GM18511 (cell line): ENCODE measurements around the gene IL26.

Experiments
- ATAC-seq: cut with Tn5 transposase; IDR thresholded peaks from one replicate; pipeline ENCODE4 v1.9.1; 2021; ENCODE audit warnings: mild to moderate bottlenecking, moderate library complexity; ENCODE audit not compliant: unreplicated experiment

The IL26 gene

GRCh38 chr12:68159681-68160304 lies 65.8 kb downstream of the IL26 start, which contains the start of gene IFNG:
Gene IFNG, minus strand, starts transcription at chr12:68159740. Its CDS starts 125 bp downstream, at chr12:68159615.
- ATAC-seq = peak; percentile 51

DNA sequence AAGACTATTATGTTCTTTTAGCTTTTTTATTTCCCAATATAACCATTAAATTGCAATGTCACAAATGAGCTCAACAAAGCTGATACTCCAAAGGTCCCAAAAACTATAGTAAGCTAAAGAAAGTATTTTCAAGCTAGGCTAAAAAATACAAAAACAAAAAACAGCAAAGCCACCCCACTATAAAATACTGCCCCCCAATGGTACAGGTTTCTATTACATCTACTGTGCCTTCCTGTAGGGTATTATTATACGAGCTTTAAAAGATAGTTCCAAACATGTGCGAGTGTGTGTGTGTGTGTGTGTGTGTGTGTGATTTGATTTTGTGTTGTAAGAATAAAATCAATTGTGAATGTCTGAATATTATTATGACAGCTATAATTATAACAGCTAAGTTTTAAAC lies 67.2 kb downstream of the IL26 start:
- ATAC-seq = no peak

DNA sequence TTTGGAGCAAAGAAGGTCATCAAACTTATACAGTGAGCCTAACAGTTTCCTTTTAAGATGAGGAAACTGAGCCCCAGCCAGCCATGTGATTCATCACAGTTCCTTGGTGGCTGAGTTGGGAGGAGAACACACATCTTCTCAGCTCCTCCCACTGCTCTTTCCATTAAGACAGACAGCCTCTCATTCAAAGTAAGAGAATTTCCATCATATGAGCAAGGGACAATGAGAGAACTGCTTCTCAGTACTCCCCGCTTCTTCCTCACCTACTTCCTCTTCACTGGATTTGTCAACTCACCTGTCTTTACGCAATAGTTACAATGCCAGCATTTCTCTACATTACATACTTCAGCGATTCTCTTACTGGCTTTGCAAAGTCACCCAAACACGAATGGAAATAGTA lies 68.2 kb downstream of the IL26 start:
- no peak for ATAC-seq

GRCh38 chr12:68156636-68157035 lies 69.0 kb downstream of the IL26 start:
- no peak for ATAC-seq

GRCh38 chr12:68154779-68155178 lies 70.8 kb downstream of the IL26 start:
- no peak for ATAC-seq
